Measurements from ENCODE around the gene CUL3.
"Not testable (repeated sequence)": the region's sequence is repeated elsewhere in the genome, so short reads cannot be mapped to it uniquely, and the experiment has no call there.

Gene CUL3

DNA sequence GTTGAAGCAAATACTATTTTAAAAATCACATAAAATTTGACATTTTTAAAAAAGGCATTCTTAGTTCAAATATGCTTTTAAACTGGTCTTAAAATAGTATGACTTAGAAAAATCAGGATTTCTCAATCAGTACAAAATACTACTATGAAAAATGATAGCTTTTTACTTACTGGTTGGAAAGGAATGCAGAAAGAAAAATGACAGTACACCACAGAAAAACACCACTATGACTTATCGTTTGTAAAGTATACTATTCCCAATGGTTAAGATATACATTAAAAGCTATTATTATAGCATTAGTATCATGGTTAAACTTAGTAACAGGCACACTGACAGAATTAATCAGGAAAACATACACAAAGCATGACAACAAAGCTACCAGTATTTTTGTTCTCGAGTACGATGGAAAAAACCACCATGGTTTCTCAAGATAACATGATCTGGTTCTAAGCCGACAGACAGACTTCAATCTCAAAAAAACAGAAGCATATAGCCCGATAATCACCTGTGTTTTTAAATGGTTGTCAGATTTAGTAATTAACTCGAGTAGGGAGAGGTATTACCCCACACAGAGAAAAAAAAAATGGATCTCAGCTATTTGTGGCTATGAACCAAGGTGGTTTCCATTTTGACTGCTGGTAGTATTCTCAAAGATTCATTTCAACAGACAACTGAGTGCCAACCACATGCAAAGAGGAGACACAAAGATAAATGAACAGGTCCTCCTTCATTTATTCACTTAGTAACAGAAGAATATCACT lies 39.1 kb downstream of the CUL3 start:
- no peak for DNase-seq (ENCODE audit: low read depth in 4 of 4, low spot score in 1 of 4)

DNA sequence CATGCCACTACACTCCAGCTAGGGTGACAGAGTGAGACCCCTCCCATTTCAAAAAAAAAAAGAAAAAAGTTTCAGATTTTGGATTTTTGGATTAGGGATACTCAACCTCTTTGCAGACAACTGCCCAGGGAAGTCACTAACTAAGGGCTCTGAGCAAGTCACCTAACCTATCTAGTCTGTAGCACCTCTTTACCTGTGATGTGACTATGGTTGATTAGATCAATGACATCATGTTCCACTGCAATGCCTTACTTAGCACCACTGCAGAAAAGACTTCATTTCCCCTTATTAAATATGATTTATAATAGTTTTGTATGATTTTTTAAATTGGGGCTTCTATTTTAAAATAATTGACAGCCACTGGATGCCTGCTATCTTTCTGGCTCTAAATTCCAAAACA lies 41.2 kb downstream of the CUL3 start:
- no peak for DNase-seq (ENCODE audit: low read depth in 4 of 4, low spot score in 1 of 4)

DNA sequence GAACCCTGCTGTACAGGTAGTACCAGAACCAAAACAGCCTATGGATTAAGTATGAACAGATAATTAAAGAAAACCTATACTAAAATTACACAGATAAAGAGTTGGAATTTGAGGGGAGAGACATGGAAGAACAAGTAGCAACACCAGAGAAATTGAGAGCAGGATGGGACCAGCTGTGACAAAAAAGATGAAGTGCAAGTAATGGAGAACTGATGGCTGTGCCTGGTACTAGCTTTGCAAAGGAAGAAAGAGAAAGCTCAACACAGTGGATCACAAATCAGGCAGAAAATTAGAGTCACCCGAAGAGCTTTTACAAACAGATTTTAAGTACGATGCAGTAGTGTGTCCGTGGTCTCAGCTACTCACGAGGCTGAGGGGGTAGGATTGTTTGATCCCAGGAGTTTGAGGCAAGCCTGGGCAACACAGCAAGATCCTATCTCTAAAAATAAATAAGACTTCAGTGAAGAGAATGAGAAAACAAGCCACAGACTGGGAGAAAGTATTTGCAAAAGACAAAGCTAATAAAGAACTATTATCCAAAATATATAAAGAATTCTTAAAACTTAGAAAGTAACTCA lies 46.5 kb downstream of the CUL3 start:
- no peak for DNase-seq (ENCODE audit: low read depth in 4 of 4, low spot score in 1 of 4)

DNA sequence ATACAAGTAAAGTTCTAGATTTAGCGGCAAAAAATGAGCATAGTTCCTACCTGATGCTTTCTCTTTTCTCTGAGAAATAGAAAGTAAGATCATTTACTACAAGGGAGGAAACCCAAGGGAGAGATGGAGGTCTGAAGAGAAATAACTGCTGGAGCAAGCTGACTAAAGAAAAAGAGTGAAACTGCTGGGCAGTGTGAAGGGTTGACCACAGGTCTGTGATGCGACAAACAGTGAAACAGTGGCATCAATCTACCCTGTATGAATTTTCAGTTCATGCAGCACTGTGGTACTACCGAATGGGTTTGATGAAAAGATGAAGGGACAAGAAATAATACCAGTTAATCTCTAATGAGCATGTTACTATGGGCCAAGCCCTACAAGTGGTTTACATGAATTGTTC lies 52.2 kb downstream of the CUL3 start:
- no peak for DNase-seq (ENCODE audit: low read depth in 4 of 4, low spot score in 1 of 4)

DNA sequence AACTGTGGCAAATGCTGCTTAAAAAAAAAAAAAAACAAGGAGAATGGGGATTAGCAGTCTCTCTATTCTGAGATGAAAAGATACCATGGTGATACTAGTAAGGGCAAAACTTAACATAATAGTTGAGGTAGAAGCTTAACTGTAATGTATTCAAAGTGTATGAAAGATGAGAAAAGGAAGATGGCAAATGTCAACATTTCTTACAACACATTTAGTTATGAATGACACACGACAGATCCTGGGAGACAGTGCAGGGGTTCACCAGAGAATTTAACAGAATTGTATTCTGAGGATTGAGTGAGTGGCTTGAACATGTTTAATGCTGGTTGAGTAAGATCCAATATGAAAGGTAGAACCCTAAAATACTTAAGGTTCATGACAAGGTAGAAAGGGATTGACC lies 52.7 kb downstream of the CUL3 start:
- no peak for DNase-seq (ENCODE audit: low read depth in 4 of 4, low spot score in 1 of 4)

DNA sequence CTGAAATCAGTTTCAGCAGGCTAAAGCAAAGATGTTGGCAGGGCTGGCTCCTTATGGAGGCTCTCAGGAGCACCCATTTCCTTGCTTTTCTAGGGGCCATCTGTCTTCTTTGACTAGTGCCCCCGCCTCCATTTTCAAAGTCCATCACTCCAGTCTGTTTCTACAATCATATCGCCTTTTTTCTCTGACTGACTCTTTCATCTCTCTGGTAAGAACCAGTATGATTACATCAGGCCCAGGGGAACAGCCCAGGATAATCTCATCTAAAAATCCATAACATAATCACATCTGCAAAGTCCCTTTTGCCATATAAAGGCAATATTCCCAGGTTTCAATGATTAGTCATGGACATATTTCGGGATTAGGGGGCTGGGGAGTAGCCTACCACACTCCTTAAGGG lies 57.0 kb downstream of the CUL3 start:
- DNase-seq (ENCODE audit: low read depth in 4 of 4, low spot score in 1 of 4) = no peak

DNA sequence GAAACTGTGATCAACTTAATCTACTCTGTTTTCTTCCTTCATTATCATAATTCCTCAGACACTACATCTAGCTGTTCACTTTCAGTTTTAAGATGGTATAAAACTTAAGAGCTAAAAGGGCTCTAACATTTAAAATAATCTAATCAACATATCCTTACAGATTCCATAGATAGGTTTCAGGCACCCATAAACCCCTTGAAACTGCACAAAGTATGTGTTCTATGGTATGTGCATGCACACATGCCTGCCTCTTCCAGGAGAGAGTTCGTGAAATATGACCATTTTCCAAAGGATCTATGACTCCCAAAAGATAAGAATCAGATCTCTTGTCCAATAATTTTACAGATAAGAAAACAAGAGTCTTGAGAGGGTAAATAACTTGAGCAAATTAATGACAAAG lies 59.4 kb downstream of the CUL3 start:
- DNase-seq (ENCODE audit: low read depth in 4 of 4, low spot score in 1 of 4) = no peak

DNA sequence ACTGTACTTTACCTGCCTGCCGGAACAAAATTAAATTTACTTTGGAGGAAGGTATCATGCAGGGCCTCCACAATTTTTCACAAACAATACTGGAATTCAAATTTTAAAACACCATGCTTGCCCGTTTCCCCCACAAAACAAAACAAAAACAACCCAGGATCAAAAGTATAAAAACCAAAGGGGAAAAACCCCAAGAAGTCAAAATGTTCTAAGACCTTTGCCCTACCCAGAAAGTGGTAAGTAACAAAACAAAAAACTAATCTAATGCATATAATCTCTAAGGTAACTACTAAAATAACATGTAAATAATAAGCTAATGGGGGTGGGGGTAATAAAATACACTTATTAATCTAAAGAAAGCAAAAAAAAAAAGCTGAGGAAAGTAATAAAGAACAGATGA lies 60.5 kb downstream of the CUL3 start:
- DNase-seq (ENCODE audit: low read depth in 4 of 4, low spot score in 1 of 4) = no peak

DNA sequence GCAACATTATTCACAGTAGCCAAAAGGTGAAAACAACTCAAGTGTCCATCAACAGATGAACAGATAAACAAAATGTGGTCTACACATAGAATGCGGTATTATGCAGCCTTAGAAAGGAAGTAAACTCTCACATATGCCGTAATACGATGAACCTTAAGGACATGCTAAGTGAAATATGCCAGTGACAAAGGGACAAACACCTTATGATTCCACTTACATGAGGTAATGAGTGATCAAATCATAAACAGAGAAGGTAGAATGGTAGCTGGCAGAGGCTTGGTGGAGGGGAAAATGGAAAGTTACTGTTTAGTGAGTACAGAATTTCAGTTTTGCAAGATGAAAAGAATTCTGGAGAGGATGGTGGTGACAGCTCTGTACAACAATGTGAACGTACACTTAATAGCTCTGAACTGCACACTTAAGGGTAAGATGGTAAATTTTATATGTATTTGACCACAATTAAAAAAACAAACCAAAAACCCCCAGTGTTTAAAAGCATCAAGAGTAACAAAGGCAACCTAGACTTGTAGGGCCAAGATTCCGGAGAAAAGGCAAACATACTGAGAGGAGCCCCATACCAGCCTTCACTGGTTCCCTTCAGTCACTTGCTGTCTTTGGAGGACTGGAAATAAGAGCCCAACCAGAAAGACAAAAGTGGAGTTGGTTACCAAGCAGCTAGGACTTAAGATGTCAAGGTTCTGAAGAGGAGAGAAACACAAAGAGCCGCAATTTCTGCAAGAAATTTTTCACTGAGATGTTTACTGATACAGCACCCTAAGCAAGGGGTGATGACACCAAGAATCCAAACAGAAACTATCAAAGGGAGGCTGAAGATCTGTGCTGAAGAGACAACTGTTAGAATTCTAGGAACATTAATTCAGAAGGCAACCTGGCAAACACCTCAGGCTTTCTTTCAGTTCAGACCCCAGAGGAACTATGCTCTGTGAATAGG lies 61.3 kb downstream of the CUL3 start:
- DNase-seq (ENCODE audit: low read depth in 4 of 4, low spot score in 1 of 4) = no peak

DNA sequence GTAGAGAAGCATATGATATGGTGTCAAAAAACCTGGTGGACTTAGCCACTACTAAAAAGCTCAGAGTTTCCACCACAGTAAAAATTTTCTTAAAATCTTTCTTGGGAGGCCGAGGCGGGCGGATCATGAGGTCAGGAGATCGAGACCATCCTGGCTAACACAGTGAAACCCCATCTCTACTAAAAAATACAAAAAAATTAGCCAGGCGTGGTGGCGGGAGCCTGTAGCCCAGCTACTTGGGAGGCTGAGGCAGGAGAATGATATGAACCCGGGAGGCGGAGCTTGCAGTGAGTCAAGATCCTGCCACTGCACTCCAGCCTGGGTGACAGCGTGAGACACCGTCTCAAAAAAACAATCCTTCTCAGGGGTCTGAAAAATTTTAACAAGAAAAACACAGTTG lies 62.7 kb downstream of the CUL3 start:
- DNase-seq (ENCODE audit: low read depth in 4 of 4, low spot score in 1 of 4) = not testable (repeated sequence)

DNA sequence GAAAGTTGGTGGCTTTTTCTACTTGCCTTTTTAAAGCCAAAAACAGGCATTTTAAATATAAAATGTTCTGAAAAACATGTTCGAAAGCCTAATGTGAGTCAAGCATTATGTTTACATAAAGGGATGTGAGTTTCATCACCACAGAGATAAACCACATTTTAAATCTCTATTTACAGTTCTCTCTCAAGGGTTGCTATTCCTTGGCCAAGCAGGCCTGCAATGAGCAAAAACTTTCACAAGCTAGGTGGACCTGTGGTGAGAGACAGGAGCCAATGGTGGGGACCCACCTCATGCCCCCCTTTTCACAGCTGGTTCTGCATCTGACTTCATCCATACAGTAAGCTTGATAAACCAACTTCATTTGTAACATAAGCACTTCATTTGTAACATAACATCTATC lies 65.1 kb downstream of the CUL3 start:
- no peak for DNase-seq (ENCODE audit: low read depth in 4 of 4, low spot score in 1 of 4)

DNA sequence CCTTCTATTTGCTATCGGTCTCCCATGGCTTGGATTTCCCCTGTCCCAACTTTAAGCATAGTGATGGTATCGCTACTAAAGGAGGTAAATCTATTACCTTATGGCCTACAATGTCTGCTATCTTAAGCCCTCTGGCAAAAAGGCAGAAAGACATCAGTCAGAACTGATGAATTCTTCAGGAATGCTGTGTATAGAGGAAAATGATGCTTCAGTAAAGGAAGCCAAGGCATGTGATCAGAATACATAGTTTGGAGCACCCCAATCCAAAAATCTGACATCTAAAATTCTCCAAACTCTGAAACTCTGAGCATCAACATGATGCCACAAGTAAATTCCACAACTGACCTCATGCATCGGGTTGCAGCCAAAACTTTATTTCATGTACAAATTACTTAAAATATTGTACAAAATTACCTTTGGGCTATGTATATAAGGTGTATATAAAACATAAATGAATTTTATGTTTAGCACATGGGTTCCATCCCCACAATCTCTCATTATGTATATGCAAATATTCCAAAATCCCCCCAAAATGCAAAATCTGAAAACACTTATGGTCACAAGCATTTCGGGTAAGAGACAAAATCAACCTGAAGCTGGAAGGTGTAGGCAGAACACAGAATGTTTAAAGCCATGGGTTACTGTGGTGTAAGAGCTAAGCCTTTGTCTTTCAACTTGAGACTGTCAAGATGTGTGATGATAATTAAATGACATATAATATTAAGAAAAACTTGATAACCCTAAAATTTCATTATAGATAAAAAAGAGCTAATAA lies 66.2 kb downstream of the CUL3 start:
- DNase-seq (ENCODE audit: low read depth in 4 of 4, low spot score in 1 of 4) = no peak

DNA sequence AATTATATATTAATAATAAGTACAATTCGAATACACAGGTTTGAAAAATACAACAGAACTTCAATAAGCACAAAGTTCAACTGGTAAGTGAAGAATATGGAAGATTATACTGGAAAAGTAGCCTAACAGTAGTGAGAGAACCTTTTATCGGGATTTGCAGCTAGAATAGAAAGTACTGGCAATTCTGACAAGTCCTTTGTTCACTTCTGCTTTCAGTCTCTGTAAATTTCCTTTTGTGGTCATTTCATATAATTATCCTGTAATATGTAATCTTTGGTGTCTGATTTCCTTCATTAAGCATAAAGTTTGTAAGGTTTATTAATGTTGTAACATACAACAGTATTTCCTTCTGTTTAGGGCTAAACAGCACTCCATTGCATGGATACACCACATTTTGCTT lies 67.2 kb downstream of the CUL3 start:
- no peak for DNase-seq (ENCODE audit: low read depth in 4 of 4, low spot score in 1 of 4)

DNA sequence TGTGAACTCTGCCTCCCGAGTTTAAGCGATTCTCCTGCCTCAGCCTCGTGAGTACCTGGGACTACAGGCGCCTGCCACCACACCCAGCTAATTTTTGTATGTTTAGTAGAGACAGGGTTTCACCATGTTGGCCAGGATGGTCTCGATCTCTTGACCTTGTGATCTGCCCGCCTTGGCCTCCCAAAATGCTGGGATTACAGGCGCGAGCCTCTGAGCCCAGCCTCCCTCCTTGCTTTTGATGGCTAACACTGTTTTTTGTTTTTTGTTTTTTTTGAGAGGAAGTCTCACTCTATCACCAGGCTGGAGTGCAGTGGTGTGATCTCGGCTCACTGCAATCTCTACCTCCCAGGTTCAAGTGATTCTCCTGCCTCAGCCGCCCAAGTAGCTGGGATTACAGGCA lies 68.8 kb downstream of the CUL3 start:
- DNase-seq (ENCODE audit: low read depth in 4 of 4, low spot score in 1 of 4) = not testable (repeated sequence)

DNA sequence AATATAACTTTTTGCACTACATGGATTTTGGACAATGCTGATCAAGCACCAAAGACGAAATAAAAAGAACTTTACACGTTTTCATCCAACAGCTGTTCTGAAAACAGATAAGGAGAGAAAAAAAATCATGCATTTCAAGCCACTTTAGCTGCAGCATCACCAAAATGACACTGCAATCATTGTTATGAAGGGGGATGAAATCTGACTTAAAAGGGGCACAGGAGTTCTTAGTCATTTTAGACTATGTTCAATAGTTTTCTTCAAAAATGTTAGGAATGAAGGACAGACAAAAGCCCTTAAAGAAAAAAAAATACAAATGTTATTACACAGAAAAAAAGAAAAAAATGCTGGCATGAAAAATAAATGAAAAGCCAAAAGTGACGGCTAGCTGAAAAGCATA lies 71.2 kb downstream of the CUL3 start:
- no peak for DNase-seq (ENCODE audit: low read depth in 4 of 4, low spot score in 1 of 4)

DNA sequence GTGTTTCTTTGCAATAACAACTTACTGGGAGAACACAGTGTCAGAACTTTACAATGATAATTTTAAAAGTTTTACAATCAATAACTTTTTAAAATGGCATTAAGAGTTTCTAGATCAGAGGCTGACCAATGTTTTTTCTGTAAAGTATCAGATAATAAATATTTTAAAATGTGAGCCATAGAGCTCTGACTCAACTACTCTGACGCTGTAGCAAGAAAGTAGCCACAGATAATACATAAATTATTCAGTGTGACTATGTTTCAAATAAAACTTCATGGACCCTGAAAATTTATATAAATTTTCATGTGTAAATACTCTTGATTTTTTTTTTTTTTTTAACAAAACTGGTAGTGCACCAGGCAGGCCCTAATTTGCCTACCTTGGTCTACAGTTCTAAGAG lies 77.4 kb downstream of the CUL3 start:
- DNase-seq (ENCODE audit: low read depth in 4 of 4, low spot score in 1 of 4) = no peak

DNA sequence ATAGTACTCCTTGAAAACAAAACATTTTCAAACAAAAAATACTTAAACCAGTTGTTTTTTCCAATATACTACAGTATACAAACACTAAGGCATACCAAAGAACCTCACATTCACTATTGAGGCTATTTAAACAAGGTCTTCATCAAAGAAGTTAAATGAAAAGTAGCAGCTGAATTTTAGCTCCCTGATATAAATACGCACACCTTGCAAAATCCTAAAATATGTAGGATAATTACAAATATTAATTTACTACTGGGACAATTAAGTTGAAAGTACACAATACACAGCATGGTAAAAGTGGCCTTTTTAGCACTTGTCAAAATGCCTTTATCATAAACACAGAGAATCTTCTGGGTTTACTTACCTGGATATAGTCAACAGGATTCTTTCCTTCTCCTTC lies 78.7 kb downstream of the CUL3 start:
- DNase-seq (ENCODE audit: low read depth in 4 of 4, low spot score in 1 of 4) = no peak

DNA sequence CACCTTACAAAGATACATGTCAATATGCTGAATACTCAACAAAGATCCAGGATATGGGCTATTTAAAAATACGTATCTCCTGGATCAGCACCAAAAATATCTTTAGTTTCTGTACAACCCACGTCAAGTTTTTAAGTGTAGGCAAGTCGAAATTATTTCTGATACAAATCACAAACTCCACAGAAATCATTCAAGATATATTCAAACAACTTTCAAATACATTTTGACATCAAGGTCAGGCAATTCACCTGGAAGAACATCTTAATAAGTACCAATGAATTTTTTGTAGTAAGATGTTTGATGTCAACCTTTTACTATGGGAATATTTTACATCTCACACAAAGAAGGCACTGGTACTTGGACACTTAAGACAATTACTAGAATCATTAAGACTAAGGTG lies 86.2 kb downstream of the CUL3 start:
- no peak for DNase-seq (ENCODE audit: low read depth in 4 of 4, low spot score in 1 of 4)

DNA sequence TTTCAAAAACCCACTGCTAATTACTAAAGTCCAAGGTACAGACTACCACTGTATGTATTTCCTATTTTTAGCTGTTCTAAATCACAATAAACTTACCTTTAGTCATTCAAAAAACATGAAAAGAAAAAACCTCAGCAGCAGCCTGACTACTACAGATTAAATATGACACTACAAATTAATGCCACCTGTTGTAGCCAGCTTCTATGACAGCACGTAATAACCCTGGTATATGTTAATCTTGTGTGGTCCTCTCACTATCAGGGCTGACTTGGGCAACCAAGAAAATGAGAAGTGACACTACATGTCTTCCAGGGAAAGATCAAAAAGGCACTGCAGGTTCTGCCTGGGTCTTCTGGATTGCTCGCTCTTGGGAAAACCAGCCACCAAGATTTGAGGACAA lies 92.6 kb downstream of the CUL3 start:
- DNase-seq (ENCODE audit: low read depth in 4 of 4, low spot score in 1 of 4) = no peak

DNA sequence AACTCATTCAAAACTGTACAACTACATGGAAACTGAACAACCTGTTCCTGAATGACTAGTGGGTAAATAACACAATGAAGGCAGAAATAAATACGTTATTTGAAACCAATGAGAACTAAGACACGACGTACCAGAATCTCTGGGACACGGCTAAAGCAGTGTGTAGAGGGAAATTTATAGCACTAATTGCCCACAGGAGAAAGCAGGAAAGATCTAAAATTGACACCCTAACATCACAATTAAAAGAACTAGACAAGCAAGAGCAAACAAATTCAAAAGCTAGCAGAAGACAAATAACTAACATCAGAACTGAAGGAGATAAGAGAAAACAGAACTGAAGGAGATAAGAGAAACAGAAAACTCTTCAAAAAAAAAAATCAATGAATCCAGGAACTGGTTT lies 97.2 kb downstream of the CUL3 start:
- not testable (repeated sequence) for DNase-seq (ENCODE audit: low read depth in 4 of 4, low spot score in 1 of 4)

Data from stimulated activated CD4-positive, alpha-beta T cell treated with anti-CD3 and anti-CD28 coated beads, Interleukin-1b, Interleukin-23, amount 100 ng/mL, for 24 hours (primary cell).